ENCODE results near the gene PTPRN2.

- no peak for TF ChIP-seq POLR2A (IDR thresholded peaks at IDR 0.05)
- TF ChIP-seq CTCF (IDR thresholded peaks at IDR 0.05) = no peak
- no peak for TF ChIP-seq POLR2AphosphoS5 (IDR thresholded peaks at IDR 0.05)
Observed at GRCh38 chr7:157844611-157845010, 743.0 kb downstream of the PTPRN2 start.
